Measurements from ENCODE around the gene NKAIN1.
"Not testable (repeated sequence)": the region's sequence is repeated elsewhere in the genome, so short reads cannot be mapped to it uniquely, and the experiment has no call there.

NKAIN1 gene

GRCh38 chr1:31152181-31152795 is 87.4 kb downstream of the NKAIN1 start:
- DNase-seq (ENCODE audit: low spot score) = no peak

GRCh38 chr1:31151402-31151801 is 88.3 kb downstream of the NKAIN1 start:
- DNase-seq (ENCODE audit: low spot score) = no peak

GRCh38 chr1:31148409-31148808 is 91.3 kb downstream of the NKAIN1 start:
- DNase-seq (ENCODE audit: low spot score) = no peak

- DNase-seq (ENCODE audit: low spot score) = no peak
Measured at GRCh38 chr1:31145648-31146047, 94.0 kb downstream of the NKAIN1 start.

- no peak for DNase-seq (ENCODE audit: low spot score)
Measured at GRCh38 chr1:31144442-31144841, 95.2 kb downstream of the NKAIN1 start.

- DNase-seq (ENCODE audit: low spot score) = no peak
Measured at GRCh38 chr1:31143455-31143854, 96.2 kb downstream of the NKAIN1 start.

GRCh38 chr1:31142406-31142805 is 97.3 kb downstream of the NKAIN1 start:
- DNase-seq (ENCODE audit: low spot score) = no peak

GRCh38 chr1:31140299-31140698 is 99.4 kb downstream of the NKAIN1 start:
- DNase-seq (ENCODE audit: low spot score) = no peak

GRCh38 chr1:31138797-31139521 is 100.7 kb downstream of the NKAIN1 start:
- DNase-seq (ENCODE audit: low spot score) = not testable (repeated sequence)

- not testable (repeated sequence) for DNase-seq (ENCODE audit: low spot score)
Measured at GRCh38 chr1:31137873-31138272, 101.8 kb downstream of the NKAIN1 start.

GRCh38 chr1:31135973-31136600 is 103.6 kb downstream of the NKAIN1 start:
- no peak for DNase-seq (ENCODE audit: low spot score)

GRCh38 chr1:31133368-31133767 is 106.3 kb downstream of the NKAIN1 start:
- no peak for DNase-seq (ENCODE audit: low spot score)

Measured in germinal center (tissue), 1 donor.